Measurements from ENCODE around the gene LRRC27.
"Not testable (repeated sequence)": the region's sequence is repeated elsewhere in the genome, so short reads cannot be mapped to it uniquely, and the experiment has no call there.

LRRC27 gene

DNA sequence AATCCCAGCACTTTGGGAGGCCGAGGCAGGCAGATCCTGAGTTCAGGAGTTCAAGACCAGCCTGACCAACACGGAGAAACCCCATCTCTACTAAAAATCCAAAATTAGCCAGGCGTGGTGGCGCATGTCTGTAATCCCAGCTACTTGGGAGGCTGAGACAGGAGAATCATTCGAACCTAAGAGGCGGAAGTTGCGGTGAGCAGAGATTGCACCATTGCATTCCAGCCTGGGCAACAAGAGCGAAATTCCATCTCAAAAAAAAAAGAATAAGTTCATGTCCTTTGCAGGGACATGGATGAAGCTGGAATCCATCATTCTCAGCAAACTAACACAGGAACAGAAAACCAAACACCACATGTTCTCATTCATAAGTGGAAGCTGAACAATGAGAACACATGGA, 17.1 kb upstream of the LRRC27 start:
- not testable (repeated sequence) for DNase-seq (ENCODE audit: low read depth)

DNA sequence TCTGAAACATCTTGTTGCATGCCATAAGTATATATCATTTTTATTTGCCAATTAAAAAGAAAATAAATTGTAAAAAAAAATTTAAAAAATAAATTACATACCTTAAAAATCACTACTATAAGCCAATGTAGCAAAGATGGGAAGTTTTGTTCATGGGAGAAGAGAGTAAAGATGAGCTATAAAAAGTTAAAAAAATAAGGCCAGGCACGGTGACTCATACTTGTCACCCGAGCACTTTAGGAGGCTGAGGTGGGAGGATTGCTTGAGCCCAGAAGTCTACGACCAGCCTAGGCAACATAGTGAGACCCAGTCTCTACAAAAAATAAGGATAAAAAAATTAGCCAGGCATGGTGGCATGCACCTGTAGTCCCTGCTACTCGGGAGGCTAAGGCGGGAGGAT, 15.9 kb upstream of the LRRC27 start:
- no peak for DNase-seq (ENCODE audit: low read depth)

DNA sequence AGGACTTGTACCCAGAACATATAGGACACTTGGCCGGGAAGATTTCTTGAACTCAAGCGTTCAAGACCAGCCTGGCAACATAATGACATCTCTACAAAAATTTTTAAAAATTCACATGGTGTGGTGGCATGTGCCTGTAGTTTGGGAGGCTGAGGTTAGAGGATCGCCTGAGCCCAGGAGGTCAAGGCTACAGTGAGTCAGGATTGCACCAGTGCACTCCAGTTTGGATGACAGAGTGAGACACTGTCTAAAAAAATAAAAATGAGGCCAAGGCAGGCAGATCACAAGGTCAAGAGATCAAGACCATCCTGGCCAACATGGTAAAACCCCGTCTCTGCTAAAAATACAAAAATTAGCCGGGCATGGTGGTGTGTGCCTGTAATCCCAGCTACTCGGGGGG, 14.5 kb upstream of the LRRC27 start:
- DNase-seq (ENCODE audit: low read depth), result not testable (repeated sequence)

DNA sequence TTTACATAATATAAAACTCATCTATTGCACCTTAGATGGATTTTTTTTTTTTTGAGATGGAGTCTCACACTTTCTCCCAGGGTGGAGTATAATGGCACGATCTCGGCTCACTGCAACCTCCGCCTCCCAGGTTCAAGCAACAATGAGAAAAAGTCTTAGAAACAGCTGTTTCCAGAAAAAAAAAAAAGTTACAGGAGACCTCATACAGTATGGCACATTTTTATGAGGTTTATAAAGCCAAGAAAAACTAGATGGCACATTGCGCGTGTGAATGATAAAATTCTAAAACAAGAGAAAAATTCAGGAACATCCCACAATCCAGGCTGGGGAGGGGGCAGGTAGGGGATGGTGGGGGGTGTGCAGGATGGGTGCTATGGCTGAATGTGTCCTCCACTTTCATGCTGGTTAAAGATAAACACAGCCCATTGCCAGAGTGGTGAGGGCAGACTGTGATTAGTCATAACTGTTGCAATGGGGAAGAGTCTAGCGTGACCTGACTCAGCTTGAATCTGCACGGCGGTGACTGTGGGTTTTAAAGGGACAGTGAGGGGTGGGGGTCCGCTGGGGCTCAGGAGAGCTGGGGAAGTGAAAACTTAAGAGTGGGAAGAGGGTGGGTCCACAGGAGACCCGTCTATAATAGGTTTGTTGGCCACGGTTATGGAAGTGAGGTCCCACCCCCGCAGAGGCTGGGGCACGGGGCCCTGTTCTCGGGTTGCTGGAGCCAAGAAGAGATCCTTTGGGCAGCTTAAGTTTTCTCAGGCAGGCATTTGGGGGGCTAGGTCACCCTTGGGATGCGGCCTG, 11.9 kb upstream of the LRRC27 start:
- no peak for DNase-seq (ENCODE audit: low read depth)

DNA sequence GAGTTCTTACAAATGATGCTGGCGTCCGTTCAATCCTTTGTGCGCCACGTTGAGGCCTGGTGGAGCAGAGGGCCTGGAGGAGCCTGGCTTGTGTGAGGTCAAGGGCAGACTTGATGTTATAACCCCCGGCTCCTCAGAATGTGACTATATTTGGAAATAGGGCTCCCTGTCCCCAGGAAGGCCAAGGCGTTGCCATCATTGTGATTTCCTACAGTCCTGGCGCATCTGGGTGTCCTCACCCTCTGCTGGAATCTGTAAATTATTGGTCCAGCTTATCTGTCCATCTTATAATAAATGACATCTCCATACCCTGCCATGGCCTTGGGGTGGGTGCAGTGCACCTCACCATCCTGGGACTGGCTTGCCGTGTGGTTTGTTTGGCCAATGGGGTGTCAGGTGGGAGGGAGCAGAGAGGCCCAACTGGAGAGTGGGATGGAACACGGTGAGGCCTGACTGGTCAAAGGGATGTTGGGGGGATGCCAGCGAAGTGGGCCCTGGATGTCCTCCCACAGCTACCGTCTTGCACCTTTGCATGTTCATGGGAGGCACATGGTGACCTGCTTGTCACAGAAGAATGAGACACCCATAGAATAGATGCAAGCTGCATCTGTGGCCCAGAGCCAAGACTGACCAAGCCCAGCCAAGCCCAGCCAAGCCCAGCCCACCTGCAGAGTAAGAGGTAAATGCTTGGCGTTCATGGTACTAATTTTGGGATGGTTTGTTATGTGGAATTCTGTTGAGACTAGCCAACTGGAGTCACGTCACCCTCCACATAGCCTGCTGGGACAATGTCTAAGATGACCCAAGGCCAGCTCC, 11.1 kb upstream of the LRRC27 start:
- no peak for DNase-seq (ENCODE audit: low read depth)

GRCh38 chr10:132321726-132322125, 10.3 kb upstream of the LRRC27 start:
- DNase-seq (ENCODE audit: low read depth), result no peak

- DNase-seq (ENCODE audit: low read depth), result no peak
Measured at GRCh38 chr10:132322586-132323048, 9.4 kb upstream of the LRRC27 start.

GRCh38 chr10:132324186-132324585, 7.8 kb upstream of the LRRC27 start:
- DNase-seq (ENCODE audit: low read depth), result no peak

GRCh38 chr10:132326344-132326889, 5.6 kb upstream of the LRRC27 start:
- DNase-seq (ENCODE audit: low read depth), result no peak

GRCh38 chr10:132326925-132327324, 5.1 kb upstream of the LRRC27 start:
- DNase-seq (ENCODE audit: low read depth), result no peak

- DNase-seq (ENCODE audit: low read depth), result no peak
Measured at GRCh38 chr10:132328106-132328505, 3.9 kb upstream of the LRRC27 start.

DNA sequence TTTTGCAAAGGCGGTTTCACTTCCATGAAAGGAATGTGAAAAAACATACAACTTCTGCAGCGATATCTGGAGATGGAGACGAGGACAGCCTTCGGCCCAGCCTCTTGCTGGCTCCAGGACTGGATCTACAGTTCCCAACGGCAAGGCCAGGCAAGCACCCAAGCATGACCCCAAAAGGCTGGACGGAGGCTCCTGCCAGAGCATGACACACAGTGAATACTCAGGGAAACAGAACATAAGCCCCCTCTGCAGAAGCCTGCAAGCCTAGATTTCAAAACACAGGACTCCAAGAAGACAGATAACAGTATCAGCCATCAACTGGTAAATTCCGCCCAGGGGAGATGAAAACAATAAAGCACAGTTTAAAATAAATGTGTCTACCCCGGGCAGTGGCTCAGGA, 3.3 kb upstream of the LRRC27 start:
- DNase-seq (ENCODE audit: low read depth), result no peak

- no peak for DNase-seq (ENCODE audit: low read depth)
Measured at GRCh38 chr10:132329565-132330485, 2.2 kb upstream of the LRRC27 start.

DNA sequence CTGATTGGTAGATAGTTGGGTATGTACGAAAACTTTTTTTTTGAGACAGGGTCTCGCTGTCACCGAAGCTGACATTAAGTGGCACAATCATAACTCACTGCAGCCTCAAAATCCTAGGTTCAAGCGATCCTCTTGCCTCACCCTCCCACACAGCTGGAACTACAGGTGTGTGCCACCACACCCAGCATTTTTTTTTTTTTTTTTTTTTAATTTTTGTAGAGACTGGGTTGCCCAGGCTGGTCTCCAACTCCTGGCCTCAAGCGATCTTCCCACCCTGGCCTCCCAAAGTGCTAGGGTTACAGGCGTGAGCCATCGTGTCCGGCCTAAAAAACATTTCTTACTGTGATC, 1.5 kb upstream of the LRRC27 start:
- DNase-seq (ENCODE audit: low read depth), result no peak

GRCh38 chr10:132332433-132332754, 401 bp downstream of the LRRC27 start:
- DNase-seq (ENCODE audit: low read depth), result no peak

DNA sequence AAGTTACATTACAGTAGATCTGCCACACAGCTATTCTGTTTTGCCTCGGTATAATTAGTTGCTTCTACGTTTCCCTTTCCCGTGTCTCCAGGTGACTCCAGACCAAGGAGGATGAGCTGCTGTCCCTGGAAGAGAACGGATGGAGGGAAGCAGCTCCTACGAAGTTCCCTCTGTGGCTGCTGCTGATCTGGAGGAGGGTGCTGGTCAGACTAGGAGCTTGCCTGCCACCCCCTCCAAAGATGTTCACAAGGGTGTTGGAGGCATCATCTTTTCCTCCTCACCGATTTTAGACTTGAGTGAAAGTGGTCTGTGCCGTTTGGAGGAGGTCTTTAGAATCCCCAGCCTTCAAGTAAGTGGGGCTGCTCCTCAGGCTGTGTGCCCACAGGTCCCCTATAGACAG, 1.4 kb downstream of the LRRC27 start:
- no peak for DNase-seq (ENCODE audit: low read depth)

GRCh38 chr10:132334631-132335188, 2.7 kb downstream of the LRRC27 start:
- DNase-seq (ENCODE audit: low read depth), result no peak

GRCh38 chr10:132335189-132336063, 3.4 kb downstream of the LRRC27 start:
- no peak for DNase-seq (ENCODE audit: low read depth)

DNA sequence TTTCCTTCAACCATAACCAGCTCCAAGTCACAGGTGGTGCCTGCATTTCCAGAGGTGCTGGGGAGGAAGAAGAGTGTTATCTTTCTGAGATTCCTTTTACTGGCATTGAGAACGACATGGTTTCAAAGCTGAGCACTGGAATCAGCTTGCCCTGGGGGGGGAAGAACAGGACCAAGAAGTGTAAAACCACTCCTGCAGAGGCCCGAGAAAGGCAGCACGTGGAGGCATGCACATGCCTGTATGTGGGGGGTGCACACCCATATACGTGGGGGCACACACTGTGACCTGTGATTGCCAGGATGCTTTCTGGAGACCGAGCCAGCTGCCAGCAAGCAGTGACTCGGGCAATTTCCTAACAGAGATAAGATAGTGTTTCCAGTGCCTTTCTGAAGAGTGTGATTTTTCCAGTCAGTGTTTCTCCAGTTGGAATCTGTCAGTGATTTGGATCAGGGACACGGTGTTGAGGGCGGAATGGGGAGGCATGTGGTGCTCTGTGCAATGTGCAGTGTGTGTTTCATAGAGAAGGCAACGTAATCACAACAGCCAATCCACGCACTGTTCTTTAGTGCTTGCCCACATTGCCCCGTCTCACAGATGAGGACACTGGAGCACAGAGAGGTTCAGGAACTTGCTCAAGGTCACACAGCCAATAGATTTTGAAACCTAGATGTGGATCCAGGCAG, 4.2 kb downstream of the LRRC27 start:
- no peak for DNase-seq (ENCODE audit: low read depth)

DNA sequence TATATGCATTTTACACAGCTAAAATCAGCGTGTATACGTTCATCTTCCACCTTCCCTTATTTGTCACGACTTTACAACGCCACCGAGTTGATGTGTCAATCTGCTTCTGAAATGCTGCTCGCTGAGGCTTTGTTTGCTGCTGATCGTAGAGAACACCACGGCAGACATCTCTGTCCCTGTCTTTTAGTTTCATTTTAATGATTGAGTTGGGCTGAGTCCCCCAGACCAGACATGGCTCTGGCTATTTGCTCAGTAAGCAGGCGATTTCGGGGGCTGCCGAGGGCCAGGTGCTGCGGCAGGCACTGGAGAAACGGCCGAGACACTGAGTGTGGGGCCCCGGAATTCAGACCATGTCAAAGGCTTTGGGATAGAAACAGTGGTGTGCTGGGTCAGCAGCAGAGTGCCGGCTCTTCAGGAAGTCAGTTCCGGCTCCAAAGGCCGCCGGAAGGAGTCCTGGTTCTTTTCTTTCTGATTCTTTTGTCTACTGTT, 5.0 kb downstream of the LRRC27 start:
- no peak for DNase-seq (ENCODE audit: low read depth)

Measured in stimulated activated CD8-positive, alpha-beta memory T cell treated with anti-CD3 and anti-CD28 coated beads, Interleukin-7, amount 100 ng/mL, for 24 hours (primary cell).